HG03097 (cell line): ENCODE measurements around the gene TK1.
A peak's percentile ranks its signal among the peaks of the same experiment; 100 is the strongest.

Source experiments
- ATAC-seq: cut with Tn5 transposase; IDR thresholded peaks from one replicate; pipeline ENCODE4 v1.9.1; 2021; ENCODE audit not compliant: unreplicated experiment, low FRiP score

Gene TK1

DNA sequence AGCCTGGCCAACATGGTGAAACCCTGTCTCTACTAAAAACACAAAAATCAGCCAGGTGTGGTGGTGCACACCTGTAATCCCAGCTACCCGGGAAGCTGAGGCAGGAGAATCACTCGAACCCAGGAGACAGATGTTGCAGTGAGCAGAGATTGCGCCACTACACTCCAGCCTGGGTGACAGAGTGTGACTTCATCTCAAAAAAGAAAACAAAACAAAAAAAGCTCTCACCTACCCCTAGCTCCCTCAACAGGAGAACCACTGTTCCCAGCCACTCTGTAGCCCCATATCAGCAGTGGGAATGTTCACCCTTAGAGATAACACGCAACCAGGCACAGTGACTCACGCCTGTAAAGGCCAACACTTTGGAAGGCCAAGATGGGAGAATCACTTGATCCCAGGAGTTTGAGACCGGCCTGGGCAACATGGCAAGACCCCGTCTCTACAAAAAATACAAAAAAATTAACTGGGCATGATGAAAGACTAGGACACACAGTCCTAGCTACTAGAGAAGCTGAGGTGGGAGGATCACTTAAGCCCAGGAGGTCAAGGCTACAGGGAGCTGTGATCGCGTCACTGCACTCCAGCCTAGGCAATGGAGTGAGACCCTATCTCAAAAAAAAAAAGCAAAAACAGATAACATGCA lies 50.9 kb downstream of the TK1 start:
- ATAC-seq = no peak

DNA sequence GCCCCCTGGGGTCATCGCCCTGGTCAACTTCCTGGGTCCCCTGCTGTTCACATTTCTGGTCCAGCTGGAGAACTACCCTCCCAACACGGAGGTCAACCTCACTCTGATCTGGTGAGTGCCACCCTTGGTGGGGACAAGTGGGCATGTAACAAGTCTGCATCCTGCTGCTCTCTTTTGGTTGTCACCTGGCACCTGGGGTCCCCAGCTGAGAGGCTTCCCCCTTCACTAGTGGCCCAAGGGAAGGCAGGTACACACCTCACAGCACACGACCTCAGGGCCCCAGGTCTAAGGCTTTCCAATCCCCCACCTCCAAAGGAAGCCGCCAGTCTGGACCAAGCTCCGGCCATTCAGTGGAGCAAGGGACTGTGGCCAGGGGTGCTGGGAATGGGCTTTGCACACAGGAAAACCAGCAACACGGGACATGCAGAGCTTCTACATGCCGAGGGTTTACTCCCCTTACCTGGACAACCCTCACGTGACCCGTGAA lies 51.9 kb downstream of the TK1 start:
- ATAC-seq = no peak

DNA sequence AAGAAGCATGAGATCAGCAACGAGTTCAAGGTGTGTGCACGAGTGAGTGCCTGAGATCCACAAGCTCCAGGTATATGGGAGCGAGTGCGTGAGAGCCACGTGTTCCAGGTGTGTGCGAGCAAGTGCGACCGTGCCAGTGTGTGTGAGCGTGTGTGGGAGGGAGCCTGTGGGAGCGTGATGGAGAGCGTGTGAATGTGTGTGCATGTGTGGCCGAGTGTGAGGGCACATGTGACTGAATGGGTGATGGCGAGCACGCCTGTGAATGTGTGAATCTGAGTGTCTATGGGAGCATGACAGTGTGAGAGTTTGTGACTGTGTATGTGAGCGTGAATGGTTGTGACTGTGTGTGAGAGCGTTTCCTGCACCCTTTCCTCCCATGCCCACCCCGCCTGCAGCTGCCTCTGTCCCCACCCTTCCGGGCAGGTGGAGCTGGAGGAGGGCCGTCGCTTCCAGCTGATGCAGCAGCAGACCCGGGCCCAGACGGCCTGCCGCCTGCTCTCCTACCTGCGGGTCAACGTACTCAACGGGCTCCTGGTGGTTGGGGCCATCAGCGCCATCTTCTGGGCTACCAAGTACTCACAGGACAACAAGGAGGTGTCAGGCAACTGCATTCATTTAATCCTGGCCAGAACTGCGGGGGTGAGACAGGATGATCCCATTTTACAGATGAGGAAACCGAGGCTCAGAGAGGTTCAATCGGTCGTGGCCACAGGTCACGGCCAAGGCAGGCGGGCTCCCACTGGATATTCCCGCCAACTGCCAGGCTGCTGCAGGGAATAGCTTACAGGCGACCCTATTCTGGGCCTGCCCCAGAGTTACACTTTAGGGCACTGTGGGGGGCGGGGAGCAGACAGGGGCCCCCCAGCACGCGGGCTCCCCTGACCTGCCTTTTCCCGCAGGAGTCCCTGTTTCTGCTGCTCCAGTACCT lies 52.6 kb downstream of the TK1 start:
- ATAC-seq = no peak

DNA sequence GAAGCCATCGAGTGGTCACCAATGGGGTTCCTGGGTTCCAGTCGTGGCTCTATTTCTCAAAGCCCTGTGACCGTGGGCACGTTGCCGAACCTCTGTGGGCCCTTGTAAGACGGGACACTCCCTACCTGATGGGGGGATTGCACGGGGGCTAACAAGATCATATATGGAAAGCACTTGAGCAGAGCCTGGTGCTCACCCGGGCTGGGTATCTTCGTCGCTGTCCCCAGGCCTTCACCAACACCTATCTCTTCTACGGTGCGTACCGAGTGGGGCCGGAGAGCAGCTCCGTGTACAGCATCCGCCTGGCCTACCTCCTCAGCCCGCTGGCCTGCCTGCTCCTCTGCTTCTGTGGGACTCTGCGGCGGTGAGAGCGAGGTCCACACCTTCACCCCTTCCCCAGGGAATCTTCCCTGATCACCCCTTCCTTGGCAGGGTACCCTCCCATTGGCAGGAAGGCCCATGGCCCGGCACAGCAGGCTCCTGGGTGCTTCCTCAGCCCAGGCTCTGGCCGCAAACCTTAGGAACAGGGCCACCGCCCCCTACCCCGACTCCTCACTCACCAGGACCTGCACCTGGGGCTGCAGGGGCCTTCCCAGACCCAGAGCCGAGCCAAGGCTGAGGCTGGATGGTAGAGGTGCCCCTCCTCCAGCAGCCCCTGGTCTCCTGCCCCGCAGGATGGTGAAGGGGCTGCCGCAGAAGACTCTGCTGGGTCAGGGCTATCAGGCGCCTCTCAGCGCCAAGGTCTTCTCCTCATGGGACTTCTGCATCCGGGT lies 53.5 kb downstream of the TK1 start:
- ATAC-seq = no peak

DNA sequence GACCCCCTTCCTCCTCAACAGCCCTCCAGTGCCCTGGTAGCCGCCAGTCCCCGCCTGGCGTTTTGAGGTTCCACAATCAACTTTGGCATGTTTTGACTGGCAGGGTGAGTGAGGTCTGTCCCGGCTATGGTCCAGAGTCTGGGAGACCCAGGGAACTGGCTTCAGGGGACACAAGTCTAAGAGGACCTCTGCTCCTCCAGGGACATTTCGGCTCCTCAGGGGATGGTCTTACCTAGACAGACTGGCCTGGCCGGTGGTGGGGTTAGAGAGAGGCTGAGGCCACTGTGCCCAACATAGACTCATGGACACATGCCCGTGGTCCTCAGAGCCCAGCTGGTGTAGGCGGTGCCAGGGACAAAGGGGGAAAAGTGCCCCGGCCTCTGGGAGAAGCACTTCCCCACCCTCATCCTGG lies 54.1 kb downstream of the TK1 start:
- ATAC-seq = no peak

DNA sequence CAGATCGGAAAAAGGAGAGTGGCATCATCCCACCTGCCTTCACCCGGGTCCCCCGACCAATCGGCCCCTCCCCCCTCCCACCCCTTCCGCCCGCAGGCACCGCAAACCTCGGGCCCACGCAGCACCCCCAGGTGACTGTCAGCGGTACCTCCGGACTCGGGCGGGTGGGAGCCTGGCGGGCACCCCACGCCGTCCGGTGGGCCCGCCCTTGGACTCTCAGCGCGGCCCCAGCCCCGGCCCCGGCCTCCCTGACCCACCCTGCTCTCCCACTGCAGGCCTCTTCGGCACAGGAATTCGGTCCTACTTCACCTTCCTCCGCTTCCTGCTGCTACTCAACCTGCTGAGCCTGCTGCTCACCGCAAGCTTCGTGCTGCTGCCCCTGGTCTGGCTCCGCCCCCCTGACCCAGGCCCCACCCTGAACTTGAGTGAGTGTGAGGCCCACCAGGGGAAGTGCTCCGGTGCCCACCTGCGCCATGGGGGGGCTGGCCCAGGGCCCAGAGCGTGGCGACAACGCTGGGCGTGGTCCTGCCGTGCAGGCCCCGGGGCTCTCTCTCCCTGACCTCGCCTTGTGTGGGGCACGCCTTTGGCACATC lies 54.7 kb downstream of the TK1 start:
- no peak for ATAC-seq

DNA sequence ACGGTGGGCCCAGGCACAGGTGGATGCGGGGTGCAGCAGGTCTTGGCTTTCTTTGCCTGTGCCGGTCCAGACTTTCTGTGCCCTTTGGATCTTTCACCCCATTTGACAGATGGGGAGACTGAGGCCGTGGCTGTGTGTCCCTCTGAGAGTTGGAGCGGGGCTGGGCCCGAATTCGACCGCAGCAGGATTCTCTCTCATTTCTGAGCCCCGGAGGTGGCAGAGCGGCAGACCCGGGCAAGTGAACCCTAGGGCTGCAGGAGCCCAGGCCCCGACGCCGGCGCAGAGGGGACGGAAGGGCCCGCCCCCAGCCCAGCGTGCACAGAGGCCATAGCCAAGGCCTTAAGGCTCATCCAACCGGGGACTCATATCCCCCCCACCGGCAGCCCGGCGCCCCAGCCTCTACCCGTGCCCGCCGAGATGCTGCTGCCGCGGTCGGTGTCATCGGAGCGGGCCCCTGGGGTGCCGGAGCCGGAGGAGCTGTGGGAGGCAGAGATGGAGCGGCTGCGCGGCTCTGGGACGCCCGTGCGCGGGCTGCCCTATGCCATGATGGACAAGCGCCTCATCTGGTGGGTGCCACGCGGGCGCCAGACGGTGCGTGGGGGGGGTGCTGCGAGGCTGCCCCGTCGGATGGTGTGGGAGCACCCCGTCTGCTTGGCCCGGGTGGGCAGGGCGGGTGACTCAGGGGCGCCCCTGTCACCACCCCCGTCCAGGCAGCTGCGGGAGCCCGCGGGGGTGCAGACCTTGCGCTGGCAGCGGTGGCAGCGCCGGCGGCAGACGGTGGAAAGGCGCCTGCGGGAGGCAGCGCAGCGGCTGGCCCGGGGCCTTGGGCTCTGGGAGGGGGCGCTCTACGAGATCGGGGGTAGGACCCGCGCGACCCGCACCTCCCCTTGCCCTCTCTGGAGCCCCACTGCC lies 55.4 kb downstream of the TK1 start:
- no peak for ATAC-seq

DNA sequence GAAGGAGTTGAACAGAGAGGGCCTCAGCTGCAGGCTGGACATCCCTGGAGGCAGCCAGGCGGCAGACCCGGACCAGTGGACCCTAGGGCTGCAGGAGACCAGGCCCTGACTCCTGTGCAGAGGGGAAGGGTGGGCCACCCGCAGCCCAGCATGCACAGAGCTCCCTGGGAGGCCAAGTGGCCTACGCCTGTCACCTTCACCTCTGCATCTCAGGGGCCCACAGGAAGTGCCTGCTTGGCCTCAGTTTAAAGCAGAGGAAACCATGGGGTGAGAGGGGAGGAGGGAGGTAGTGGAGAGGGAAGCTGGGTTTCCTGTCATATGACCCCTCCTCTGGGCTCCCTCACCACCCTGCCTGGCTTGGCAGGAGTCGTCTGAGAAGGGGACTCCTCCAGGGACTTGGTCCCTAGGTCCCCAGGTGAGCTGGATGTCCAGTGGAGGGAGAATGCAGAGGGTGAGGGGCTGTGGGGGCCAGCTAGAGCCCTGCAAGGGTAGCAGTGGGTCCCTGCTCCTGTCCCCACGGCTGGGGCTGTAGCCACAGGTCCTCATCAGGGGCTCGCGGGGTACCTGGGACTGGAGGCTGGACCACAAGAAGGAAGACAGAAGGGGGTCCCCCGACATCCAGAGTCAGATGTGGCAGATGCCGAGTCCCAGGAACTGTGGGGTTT lies 56.3 kb downstream of the TK1 start, which contains the start of gene TMC8:
Gene TMC8 (plus strand): TSS at position 335 of the 665 bp plus-strand sequence. CDS start 818 bp downstream, outside the sequence.
- peak; percentile 23 for ATAC-seq

DNA sequence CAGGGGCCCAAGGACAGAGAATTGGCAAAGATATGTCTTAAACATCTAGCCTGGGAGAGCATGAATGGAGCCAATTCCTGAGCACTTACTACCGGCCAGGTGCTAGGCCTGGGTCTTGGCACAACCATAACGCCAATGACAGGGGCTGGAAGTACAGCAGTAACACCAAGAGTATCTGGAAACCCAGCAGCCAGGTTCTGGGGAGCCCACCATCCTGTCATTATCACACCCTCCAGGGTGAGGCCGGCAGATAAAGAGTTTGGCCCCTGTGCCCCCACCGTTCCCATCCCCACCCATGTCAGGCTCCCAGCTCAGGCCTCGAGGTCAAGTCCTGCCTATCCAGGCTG lies 56.8 kb downstream of the TK1 start:
- ATAC-seq = no peak

DNA sequence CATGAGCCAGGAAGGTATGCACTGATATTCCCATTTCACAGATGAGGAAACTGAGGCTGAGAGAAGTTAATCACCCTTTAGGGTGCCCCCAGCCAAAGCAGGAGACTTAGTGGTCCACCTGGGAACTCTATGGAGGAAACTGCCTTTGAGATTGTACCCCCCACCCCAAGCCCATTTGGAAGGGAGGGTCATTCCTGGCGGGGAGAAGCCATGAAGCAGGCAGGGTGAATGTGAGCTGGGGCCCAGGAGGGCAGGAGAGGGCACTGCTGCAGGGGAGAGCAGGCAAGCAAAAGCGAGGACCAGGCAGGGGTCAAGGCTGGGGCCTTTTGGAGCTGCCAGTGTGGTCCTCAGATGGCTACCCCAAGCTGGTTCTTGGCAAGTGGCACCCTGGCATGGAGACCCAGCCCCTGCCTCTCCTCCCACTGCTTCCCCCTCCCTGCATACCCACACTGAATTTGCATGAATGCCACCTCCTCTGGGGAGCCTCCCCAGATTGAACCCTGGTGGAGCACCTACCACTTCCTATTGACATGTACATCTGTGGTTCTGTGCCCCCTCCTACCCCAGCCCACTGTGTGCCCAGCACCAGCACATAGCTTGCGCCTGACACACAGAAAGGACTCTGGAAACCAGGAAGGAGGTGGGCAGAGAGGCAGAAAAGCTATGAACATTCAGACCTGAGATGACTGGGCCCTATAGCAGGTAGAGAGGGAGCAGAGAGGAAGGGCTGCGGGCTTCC lies 57.3 kb downstream of the TK1 start:
- no peak for ATAC-seq

DNA sequence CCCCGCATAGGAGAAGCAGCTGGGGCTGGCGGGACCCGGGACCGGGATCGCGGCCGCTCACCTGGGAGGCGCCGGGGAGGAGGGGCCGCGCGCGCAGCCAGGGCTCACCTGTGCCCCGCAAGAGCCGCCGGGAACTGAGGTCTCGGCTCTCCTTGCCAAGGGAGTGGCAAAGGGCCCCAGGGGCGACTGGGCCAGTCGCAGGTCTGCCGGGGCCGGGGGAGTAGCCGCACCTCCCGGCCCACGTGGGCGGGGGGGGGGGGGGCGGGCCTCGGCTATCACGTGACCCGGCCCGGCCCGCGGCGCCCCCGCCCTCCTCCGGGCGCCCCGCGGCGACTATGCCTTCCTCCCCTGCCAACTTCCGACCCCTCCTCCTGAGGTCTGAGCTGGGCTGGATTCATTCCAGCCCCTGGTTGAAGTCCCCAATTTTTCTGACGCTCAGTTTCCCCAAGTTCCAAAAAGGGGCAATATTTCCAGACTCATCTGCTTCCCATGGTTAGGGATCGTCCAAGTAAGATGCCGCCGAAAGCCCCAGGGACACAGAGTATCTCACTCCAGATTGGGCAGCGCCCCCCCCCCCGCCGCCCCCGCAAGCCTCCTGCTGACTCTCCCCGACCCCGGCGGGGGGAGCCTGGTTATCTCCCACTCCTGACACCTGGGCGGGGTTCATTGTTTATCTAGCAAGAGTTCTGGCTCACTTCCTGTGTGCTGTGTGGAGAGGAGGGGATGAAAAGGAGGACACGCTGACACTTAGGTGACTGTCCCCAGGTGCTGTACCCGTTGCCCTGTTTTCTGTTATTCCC lies 58.1 kb downstream of the TK1 start, which contains the start of gene TMC6:
Gene TMC6 (minus strand): TSS at position 205 of the 800 bp plus-strand sequence. CDS start 1,923 bp downstream, outside the sequence.
- ATAC-seq = no peak

DNA sequence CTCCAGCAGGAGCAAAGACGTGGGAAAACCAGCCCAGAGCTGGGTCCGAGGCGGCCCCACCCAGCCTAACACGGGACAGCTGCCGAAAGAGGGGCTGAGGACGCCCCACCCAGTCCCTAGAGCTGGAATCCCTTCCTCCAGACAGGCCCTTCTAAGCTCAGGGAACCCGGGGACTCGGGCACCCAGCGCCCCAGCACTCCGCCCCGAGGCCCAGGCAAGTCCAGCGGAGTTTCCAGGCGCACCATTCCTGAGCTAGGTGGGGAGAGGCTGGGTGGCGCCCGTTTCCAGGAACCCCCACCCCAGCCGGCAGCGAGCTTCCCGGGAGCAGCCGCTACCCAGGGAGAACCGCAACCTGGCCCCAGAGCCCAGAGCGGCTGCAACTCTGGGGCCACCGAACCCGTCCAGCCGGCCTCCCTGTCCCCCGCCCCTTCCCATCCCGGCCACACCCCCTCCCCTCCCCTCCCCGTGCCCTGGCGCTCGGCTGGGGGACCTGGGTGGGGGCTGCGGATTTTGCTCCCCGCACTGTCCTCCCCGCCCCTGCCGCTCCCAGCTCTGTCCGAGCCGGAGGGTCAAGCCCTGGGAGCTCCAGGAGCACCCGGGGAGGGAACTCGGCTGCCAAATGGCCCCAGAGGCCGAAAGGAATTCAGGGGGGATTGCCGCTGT lies 58.8 kb downstream of the TK1 start:
- ATAC-seq = no peak

DNA sequence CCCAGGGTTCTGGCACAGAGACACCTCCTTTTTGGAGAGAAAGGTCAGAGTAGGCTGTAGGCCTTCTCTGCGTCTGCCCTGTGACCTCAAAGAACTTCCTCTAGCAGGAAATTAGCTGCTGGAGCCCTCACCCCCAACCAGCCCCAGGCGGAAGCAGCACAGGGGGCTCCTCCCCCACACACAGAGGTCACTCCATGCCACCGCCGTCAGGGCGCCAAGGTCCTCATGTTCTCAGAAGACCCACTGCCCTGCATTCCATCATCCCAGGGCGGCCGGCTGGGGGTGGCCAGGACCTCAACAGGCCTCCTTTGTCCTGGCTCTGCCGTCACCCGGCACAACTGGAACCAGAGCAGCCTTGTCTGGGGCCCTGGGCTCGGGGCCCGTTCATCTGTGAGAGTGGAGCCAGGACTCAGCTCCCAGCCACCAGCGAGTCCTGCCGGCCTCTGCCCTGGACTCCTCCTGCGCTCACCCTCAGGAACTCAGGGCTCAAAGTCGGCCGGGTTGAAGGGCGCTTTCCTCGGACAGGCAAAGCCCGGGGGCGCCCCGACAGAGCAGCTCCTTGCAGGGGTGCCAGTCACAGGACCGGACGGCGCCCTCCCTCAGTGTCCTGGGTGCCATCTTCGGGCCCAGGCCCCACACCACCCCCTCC lies 59.5 kb downstream of the TK1 start:
- no peak for ATAC-seq

DNA sequence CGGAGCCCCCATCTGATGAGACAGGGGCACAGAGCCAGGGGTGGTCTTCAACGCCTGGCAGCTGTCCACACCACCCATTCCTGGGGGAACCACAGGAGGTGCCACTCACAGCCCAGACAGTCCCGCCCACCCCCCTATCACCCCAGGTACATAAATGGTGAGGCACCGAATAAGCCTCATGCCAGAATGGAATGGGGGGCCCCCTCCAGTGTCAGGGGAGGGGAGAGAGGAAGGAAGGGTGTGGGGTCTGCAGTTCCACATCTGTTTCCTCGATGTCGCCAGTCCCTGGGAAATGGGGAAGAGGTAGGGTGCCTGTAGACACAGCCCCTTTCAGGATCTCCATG lies 60.0 kb downstream of the TK1 start:
- ATAC-seq = no peak

DNA sequence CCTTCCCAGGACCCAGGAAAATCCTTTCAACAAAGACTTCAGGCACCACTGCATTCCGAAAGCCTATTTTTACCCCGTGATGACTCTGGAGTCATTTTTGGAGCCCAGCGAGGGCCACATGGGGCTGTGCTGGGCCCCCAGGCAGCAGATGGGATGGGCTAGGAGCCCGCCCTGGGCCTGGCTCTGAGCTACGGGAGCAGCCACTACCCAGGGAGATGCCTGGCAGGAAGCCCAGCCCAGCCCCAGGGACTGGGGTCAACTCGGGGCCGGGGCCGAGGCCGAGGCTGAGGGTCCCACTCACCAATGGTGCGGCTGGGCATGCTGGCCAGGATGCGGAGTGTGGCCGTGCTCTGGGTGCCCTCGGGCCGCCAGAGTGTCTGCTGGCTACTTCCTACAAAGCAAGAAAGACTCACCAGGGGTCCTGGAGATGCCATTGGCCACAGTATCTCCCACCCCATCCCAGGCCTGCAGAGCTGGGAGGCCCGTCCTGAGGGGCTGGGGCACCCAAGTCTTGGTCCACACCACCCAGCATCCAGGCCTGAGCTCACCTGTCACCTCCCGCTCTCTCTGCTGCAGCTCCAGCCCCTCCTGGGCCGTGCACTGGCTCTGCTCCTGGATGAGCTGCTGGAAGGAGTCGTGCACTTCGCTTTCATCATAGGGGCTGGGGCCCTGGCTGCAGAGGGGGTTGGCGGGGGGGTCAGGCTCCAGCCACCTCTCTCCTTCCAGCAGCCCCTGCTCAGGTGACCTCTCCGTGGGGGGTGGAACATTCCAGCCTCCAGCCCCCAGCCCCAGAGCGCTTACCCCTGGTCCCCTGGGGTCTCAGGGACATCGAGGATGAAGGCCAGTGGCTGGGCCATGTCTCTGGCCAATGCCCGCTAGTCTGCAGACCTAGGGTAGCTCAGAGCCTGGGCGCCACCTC lies 60.6 kb downstream of the TK1 start:
- no peak for ATAC-seq
